ENCODE measurements around the gene RPEL1.

DNA sequence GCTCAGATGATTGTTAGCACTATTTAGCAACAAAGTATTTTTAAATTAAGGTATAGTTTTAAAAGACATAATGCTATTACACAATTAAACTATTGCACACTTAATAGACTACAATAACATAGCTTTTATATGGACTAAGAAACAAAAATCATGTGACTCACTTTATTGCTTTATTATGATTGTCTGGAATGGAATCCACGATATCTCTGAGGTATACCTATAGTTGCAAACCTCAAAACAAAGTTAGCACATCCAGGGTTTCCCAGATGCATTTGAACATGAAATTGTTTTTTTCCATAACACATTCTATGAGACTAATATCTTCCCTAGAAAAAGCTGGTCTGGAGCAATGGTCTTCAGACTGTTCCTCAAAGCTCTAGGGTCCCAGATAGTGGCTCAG lies 18.3 kb upstream of the RPEL1 start:
- TF ChIP-seq, protein P1, sequence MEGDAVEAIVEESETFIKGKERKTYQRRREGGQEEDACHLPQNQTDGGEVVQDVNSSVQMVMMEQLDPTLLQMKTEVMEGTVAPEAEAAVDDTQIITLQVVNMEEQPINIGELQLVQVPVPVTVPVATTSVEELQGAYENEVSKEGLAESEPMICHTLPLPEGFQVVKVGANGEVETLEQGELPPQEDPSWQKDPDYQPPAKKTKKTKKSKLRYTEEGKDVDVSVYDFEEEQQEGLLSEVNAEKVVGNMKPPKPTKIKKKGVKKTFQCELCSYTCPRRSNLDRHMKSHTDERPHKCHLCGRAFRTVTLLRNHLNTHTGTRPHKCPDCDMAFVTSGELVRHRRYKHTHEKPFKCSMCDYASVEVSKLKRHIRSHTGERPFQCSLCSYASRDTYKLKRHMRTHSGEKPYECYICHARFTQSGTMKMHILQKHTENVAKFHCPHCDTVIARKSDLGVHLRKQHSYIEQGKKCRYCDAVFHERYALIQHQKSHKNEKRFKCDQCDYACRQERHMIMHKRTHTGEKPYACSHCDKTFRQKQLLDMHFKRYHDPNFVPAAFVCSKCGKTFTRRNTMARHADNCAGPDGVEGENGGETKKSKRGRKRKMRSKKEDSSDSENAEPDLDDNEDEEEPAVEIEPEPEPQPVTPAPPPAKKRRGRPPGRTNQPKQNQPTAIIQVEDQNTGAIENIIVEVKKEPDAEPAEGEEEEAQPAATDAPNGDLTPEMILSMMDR (conservative IDR thresholded peaks at IDR 0.05; ENCODE audit: low read length), result no peak
- no peak for TF ChIP-seq EZH2phosphoT487 (IDR thresholded peaks at IDR 0.05; ENCODE audit: borderline replicate concordance)
